HCT116 (cell line): ENCODE results near the gene PEX10. TPM values are rescaled to one million over a fixed set of nuclear protein-coding genes. Genes with fewer than 3 reads are reported as not detected.

Experiments used
- ATAC-seq: fragments of 200-7000 bp; cut with Tn5 transposase; 2 replicates; pipeline ENCODE4 v1.9.1; 2020; ENCODE audit warnings: mild to moderate bottlenecking, moderate library complexity
- BruUV-seq: library from RNA; stranded (reverse); fragments of 400-500 nt; replicated peaks from 2 replicates; lab custom pipeline; 2021; lab: Mats Ljungman, UMichigan
- CTCF ChIA-PET: fragments of 300-600 bp; sonication (Branson Sonifier 250); formaldehyde crosslinking; loops from one replicate; lab custom pipeline; 2021; ENCODE audit warnings: antibody characterized with exemption; lab: Charles Lee
- POLR2A ChIA-PET: fragments of 300-600, 350-600 bp; sonication (Branson Sonifier 250); formaldehyde crosslinking; loops from one replicate; lab custom pipeline; 2021; ENCODE audit warnings: antibody characterized with exemption; lab: Charles Lee
- RAD21 ChIA-PET, 2 experiments: fragments of 300-600 bp; sonication (Branson Sonifier 250); formaldehyde crosslinking; loops; one replicate each; lab custom pipeline; 2023; ENCODE audit warnings: low total read pairs in 2 of 2; ENCODE audit not compliant: uncharacterized antibody in 2 of 2, unreplicated experiment in 2 of 2, low non-redundant PET in 1 of 2; lab: Charles Lee
- DNase-seq: peaks from one replicate; pipeline ENCODE4 v3.0.0-alpha.2; 2010; ENCODE audit warnings: low read depth, low spot score
- H2AFZ ChIP-seq: fragments of 200-600 bp; shearing (Covaris generic), sonication (generic); 2 replicates; pipeline ENCODE4 v1.6.1; 2017; ENCODE audit warnings: low read depth, mixed run types, mixed read lengths, antibody characterized with exemption, low read length; ENCODE audit not compliant: poor library complexity, severe bottlenecking
- H3K27ac ChIP-seq: 2 replicates; pipeline ENCODE4 v1.5.1; 2012; ENCODE audit warnings: low read depth, low read length
- H3K27me3 ChIP-seq: fragments of 200-600 bp; sonication (generic); 2 replicates; pipeline ENCODE4 v1.6.1; 2016; ENCODE audit warnings: mixed run types, low read length, mixed read lengths; ENCODE audit not compliant: insufficient read depth
- H3K36me3 ChIP-seq, 2 experiments: fragments of 200-500 bp in 1 of 2; fragments of 200-600 bp in 1 of 2; sonication (Bioruptor generic) in 1 of 2; sonication (generic) in 1 of 2; 2 replicates each; pipeline versions ENCODE4 v1.5.1 to v1.6.1; 2014 to 2016; ENCODE audit warnings: low read length in 2 of 2, inconsistent platforms in 1 of 2, mixed read lengths in 1 of 2, mixed run types in 1 of 2; ENCODE audit not compliant: insufficient read depth in 2 of 2, control insufficient read depth in 1 of 2
- H3K4me1 ChIP-seq, 2 experiments: fragments of 200-600 bp in 1 of 2; sonication (generic) in 1 of 2; 2 replicates each; pipeline versions ENCODE4 v1.5.1 to v1.6.1; 2012 to 2017; ENCODE audit warnings: low read length in 2 of 2, inconsistent platforms in 1 of 2, mild to moderate bottlenecking in 1 of 2, mixed read lengths in 1 of 2, mixed run types in 1 of 2, moderate library complexity in 1 of 2; ENCODE audit not compliant: insufficient read depth in 2 of 2, control insufficient read depth in 1 of 2
- H3K4me2 ChIP-seq: fragments of 200-600 bp; sonication (generic); 2 replicates; pipeline ENCODE4 v1.6.1; 2017; ENCODE audit warnings: mixed run types, low read length, mixed read lengths
- H3K4me3 ChIP-seq, 2 experiments: fragments of 200-600 bp in 1 of 2; sonication (generic) in 1 of 2; replicated peaks in 1 of 2; 2 replicates each; pipeline ENCODE4 v1.5.1; 2011 to 2016; ENCODE audit warnings: low read length in 2 of 2, control low read depth in 1 of 2, low read depth in 1 of 2, mild to moderate bottlenecking in 1 of 2, mixed read lengths in 1 of 2, mixed run types in 1 of 2
- H3K79me2 ChIP-seq: fragments of 200-600 bp; sonication (generic); 2 replicates; pipeline ENCODE4 v1.6.1; 2017; ENCODE audit warnings: mild to moderate bottlenecking, mixed run types, low read length, moderate library complexity, mixed read lengths; ENCODE audit not compliant: insufficient read depth
- H3K9ac ChIP-seq: fragments of 200-600 bp; sonication (generic); 2 replicates; pipeline ENCODE4 v1.6.1; 2016; ENCODE audit warnings: low read length, mixed read lengths
- H3K9me2 ChIP-seq: fragments of 200-600 bp; sonication (generic), shearing (Covaris generic); 2 replicates; pipeline ENCODE4 v1.6.1; 2017; ENCODE audit warnings: mixed run types, mild to moderate bottlenecking, moderate library complexity; ENCODE audit not compliant: insufficient read depth
- H3K9me3 ChIP-seq, 2 experiments: fragments of 200-500 bp in 1 of 2; fragments of 200-600 bp in 1 of 2; sonication (Bioruptor generic) in 1 of 2; sonication (generic) in 1 of 2; 2 replicates each; pipeline ENCODE4 v1.6.1; 2014 to 2017; ENCODE audit warnings: low read length in 2 of 2, mixed read lengths in 2 of 2, inconsistent platforms in 1 of 2, low read depth in 1 of 2, mild to moderate bottlenecking in 1 of 2, mixed run types in 1 of 2, moderate library complexity in 1 of 2; ENCODE audit not compliant: control insufficient read depth in 1 of 2, insufficient read depth in 1 of 2
- H4K20me1 ChIP-seq: fragments of 200-600 bp; sonication (generic), shearing (Covaris generic); 2 replicates; pipeline ENCODE4 v1.6.1; 2017; ENCODE audit warnings: mixed run types, mild to moderate bottlenecking, moderate library complexity; ENCODE audit not compliant: insufficient read depth
- CBX3 ChIP-seq: IDR thresholded peaks from 2 replicates; pipeline ENCODE4 v1.6.1; 2012; ENCODE audit warnings: low read depth
- CEBPB ChIP-seq: IDR thresholded peaks from 2 replicates; pipeline ENCODE4 v1.6.1; 2012; ENCODE audit warnings: low read depth
- EGR1 ChIP-seq: IDR thresholded peaks from 2 replicates; pipeline ENCODE4 v1.6.1; 2012; ENCODE audit warnings: low read depth
- ELF1 ChIP-seq: IDR thresholded peaks from 2 replicates; pipeline ENCODE4 v1.6.1; 2012; ENCODE audit warnings: low read depth, borderline replicate concordance
- EZH2 ChIP-seq: fragments of 200-600 bp; sonication (generic); IDR thresholded peaks from 2 replicates; pipeline ENCODE4 v1.6.1; 2017; ENCODE audit warnings: antibody characterized with exemption, mixed run types
- FOSL1 ChIP-seq: IDR thresholded peaks from 2 replicates; pipeline ENCODE4 v1.6.1; 2012; ENCODE audit warnings: low read depth
- JUND ChIP-seq: IDR thresholded peaks from 2 replicates; pipeline ENCODE4 v1.6.1; 2012
- POLR2A ChIP-seq: IDR thresholded peaks from 2 replicates; pipeline ENCODE4 v1.7.0; 2011; ENCODE audit warnings: borderline replicate concordance; ENCODE audit not compliant: insufficient read depth, insufficient read length; ENCODE audit errors: extremely low read depth
- RAD21 ChIP-seq: IDR thresholded peaks from 2 replicates; pipeline ENCODE4 v1.6.1; 2012; ENCODE audit warnings: low read depth, mild to moderate bottlenecking
- SIN3A ChIP-seq: IDR thresholded peaks from 2 replicates; pipeline ENCODE4 v1.6.1; 2012; ENCODE audit warnings: low read depth
- SP1 ChIP-seq: IDR thresholded peaks from 2 replicates; pipeline ENCODE4 v1.6.1; 2012; ENCODE audit warnings: low read depth
- SRF ChIP-seq: IDR thresholded peaks from 2 replicates; pipeline ENCODE4 v1.6.1; 2012; ENCODE audit warnings: low read depth
- TCF7L2 ChIP-seq: IDR thresholded peaks from 2 replicates; pipeline ENCODE4 v1.7.0; 2011; ENCODE audit warnings: borderline replicate concordance, inconsistent platforms; ENCODE audit not compliant: insufficient read depth, insufficient read length; ENCODE audit errors: extremely low read depth
- YY1 ChIP-seq: IDR thresholded peaks from 2 replicates; pipeline ENCODE4 v1.6.1; 2011; ENCODE audit warnings: low read length, low read depth, moderate library complexity, mild to moderate bottlenecking; ENCODE audit not compliant: insufficient replicate concordance; ENCODE audit errors: extremely low read depth
- ZFX ChIP-seq: fragments of 450-650 bp; IDR thresholded peaks from 2 replicates; pipeline ENCODE4 v1.6.1; 2017
- ZNF274 ChIP-seq: fragments of 200-500 bp; sonication (Bioruptor generic); IDR thresholded peaks from 2 replicates; pipeline ENCODE4 v1.6.1; 2014; ENCODE audit warnings: mild to moderate bottlenecking, low read depth, low read length, inconsistent platforms
- intact Hi-C: fragments of 100-400 bp; cut with micrococcal nuclease; formaldehyde crosslinking; loops from 2 replicates; pipeline ENCODE4 v1.10.0; 2022
- total RNA-seq: library from RNA; stranded (reverse); gene quantifications from one replicate; pipeline ENCODE4 v1.2.1, GENCODE V29; 2021; ENCODE audit not compliant: unreplicated experiment
- TF ChIP-seq, protein P1 (sequence below): IDR thresholded peaks from 2 replicates; pipeline ENCODE4 v1.6.1; 2011; ENCODE audit warnings: mild to moderate bottlenecking, low read length, moderate library complexity; ENCODE audit not compliant: insufficient replicate concordance; ENCODE audit errors: extremely low read depth
- TF ChIP-seq, protein P2 (sequence below): IDR thresholded peaks from 2 replicates; pipeline ENCODE4 v1.6.1; 2012
- TF ChIP-seq, protein P3 (sequence below): IDR thresholded peaks from 2 replicates; pipeline ENCODE4 v1.6.1; 2012
- TF ChIP-seq, protein P4 (sequence below): IDR thresholded peaks from 2 replicates; pipeline ENCODE4 v1.6.1; 2012; ENCODE audit warnings: low read depth

Gene PEX10
- total RNA-seq, 1 experiment from 2014 or later, result 27.9 TPM

DNA sequence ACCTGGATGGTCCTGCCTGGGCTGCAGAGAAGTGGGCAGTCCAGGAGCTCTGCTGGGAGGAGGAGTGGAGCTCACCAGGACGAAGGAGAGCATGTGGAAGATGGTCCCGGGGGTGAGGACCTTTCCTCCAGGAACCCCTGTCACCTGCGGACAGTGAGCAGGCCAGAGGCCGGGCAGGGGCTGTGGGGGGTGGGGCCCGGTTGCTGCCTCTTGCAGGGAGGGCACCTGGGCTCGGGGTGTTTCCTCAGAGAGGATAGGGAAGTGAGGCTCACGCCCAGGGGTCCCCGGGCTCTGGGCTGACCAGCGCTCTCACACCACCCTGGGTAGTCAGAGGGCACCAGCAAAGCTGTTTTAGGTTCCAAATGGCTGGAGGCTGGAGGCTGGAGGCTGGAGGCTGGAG, 22.7 kb upstream of the PEX10 start:
- Histone ChIP-seq H2AFZ (no peak overlapping the region), H4K20me1 (no peaks in the 10 kb centered on the region), H3K9me2 (no peaks in the 10 kb centered on the region), H3K36me3 (no peaks in the 10 kb centered on the region), H3K4me1 (no peaks in the 10 kb centered on the region), H3K79me2 (no peaks in the 10 kb centered on the region), H3K4me3 (no peak overlapping the region), H3K4me2 (no peak overlapping the region), H3K9ac (no peak overlapping the region), H3K27ac (no peak overlapping the region), H3K9me3 (peaks cover 0 to 4% of the 10 kb centered on the region in 2 experiments; a peak in 2 of 4 replicates), H3K27me3 (peaks cover 7% of the 10 kb centered on the region; the same call in 1 of the 2 replicates)
- ChIA-PET POLR2A (no interaction called here), RAD21 (no interaction called here), CTCF (no interaction called here)
- BruUV-seq, result no TSS peak
- ATAC-seq, result no peak
- TF ChIP-seq RAD21 (no peak), SIN3A (no peak), ZFX (no peak), SP1 (no peak), JUND (no peak), ELF1 (no peak), FOSL1 (no peak), EZH2 (no peak), POLR2A (no peak), ZNF274 (no peak), CEBPB (no peak), YY1 (no peak), SRF (no peak), TCF7L2 (no peak), EGR1 (no peak), CBX3 (no peak)
- TF ChIP-seq, protein P1, sequence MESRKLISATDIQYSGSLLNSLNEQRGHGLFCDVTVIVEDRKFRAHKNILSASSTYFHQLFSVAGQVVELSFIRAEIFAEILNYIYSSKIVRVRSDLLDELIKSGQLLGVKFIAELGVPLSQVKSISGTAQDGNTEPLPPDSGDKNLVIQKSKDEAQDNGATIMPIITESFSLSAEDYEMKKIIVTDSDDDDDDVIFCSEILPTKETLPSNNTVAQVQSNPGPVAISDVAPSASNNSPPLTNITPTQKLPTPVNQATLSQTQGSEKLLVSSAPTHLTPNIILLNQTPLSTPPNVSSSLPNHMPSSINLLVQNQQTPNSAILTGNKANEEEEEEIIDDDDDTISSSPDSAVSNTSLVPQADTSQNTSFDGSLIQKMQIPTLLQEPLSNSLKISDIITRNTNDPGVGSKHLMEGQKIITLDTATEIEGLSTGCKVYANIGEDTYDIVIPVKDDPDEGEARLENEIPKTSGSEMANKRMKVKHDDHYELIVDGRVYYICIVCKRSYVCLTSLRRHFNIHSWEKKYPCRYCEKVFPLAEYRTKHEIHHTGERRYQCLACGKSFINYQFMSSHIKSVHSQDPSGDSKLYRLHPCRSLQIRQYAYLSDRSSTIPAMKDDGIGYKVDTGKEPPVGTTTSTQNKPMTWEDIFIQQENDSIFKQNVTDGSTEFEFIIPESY, result no peak
- TF ChIP-seq, protein P2, sequence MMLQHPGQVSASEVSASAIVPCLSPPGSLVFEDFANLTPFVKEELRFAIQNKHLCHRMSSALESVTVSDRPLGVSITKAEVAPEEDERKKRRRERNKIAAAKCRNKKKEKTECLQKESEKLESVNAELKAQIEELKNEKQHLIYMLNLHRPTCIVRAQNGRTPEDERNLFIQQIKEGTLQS, result no peak
- TF ChIP-seq, protein P3, sequence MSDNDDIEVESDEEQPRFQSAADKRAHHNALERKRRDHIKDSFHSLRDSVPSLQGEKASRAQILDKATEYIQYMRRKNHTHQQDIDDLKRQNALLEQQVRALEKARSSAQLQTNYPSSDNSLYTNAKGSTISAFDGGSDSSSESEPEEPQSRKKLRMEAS, result no peak
- TF ChIP-seq, protein P4, sequence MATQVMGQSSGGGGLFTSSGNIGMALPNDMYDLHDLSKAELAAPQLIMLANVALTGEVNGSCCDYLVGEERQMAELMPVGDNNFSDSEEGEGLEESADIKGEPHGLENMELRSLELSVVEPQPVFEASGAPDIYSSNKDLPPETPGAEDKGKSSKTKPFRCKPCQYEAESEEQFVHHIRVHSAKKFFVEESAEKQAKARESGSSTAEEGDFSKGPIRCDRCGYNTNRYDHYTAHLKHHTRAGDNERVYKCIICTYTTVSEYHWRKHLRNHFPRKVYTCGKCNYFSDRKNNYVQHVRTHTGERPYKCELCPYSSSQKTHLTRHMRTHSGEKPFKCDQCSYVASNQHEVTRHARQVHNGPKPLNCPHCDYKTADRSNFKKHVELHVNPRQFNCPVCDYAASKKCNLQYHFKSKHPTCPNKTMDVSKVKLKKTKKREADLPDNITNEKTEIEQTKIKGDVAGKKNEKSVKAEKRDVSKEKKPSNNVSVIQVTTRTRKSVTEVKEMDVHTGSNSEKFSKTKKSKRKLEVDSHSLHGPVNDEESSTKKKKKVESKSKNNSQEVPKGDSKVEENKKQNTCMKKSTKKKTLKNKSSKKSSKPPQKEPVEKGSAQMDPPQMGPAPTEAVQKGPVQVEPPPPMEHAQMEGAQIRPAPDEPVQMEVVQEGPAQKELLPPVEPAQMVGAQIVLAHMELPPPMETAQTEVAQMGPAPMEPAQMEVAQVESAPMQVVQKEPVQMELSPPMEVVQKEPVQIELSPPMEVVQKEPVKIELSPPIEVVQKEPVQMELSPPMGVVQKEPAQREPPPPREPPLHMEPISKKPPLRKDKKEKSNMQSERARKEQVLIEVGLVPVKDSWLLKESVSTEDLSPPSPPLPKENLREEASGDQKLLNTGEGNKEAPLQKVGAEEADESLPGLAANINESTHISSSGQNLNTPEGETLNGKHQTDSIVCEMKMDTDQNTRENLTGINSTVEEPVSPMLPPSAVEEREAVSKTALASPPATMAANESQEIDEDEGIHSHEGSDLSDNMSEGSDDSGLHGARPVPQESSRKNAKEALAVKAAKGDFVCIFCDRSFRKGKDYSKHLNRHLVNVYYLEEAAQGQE, result no peak
- intact Hi-C loops, result no loop called here
- DNase-seq, result no peak
